UCSD-AML1 (cell line): ENCODE data around the gene IL9R.
"Not testable (repeated sequence)": the region's sequence is repeated elsewhere in the genome, so short reads cannot be mapped to it uniquely, and the experiment has no call there.

Experiments
- DNase-seq: peaks from one replicate; lab custom pipeline; 2025; ENCODE audit not compliant: unreplicated experiment; lab: John Stamatoyannopoulos, UW

The IL9R gene

GRCh38 chrX:155998761-155999510 lies 1.4 kb downstream of the IL9R start:
- DNase-seq: no peak

DNA sequence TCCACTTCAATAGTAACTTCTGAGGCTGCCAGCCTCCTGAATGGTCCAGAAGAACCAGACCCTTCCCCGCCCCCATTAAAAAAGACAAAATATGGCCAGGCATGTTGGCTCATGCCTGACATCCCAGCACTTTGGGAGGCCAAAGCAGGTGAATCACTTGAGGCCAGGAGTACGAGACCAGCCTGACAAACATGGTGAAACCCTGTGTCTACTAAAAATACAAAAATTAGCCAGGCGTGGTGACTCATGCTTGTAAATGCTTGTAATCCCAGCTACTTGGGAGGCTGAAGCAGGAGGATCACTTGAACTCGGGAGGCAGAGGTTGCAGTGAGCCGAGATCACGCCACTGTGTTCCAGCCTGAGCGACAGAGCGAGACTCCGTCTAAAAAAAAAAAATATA lies 2.3 kb downstream of the IL9R start:
- DNase-seq: not testable (repeated sequence)

DNA sequence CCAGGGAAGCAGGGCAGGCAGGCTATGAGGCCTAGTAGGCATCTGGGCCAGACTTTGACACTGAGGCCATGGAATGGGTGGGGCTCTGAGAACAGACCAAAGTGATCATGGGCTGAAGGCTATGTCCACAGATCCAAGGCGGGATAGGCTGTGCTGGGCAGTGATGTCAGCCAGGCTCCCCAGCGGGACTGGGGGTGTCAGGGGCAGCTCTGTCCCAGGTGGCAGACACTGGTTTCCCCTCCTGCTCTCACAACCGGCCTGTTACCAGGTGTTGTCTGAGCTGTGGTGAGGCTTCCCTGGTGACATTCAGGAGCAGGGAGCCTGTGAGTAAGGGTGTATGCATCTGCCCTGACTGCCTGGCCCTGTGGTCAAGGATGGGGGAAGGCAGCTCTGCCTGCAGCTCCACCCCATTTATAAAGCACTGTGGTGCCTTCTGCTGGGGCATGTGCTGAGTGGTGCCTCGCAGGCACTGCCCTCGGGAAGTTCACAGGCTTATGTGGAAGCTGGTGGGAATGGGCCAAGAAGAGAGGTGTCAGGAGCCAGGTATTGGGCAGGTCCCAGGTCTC lies 2.9 kb downstream of the IL9R start:
- DNase-seq: no peak

DNA sequence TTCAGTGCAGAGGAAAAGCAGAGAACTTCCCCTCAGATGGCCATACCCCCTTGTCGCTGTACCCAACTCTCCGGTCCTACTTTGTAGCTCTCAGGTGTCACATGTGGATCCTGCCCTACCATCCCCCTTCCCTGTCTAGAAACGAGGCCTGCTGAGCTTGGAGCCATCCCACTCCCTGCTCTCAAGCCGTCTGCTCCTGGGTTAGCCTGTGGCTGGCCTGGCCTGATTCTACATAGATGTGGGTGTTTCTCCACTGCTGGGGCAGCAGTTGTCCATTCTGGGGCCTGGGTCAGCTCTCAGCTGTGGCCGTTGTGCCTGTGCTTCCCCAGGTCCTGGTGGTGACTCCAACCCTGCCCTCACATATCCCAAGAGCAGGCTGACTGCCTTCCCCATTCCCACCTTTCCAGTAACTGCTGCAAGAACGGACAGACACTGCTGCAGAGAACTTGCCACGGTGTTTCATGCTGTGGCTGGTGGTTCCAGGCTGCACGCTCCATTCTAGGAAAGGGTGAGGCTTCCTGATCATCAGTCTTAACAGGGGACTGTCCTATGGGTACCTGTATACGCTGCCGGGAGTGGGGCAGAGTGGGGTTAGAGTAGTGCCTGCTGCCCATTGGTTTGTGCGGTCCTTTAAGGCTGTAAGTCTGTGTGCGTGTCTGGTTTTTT lies 3.6 kb downstream of the IL9R start:
- DNase-seq: no peak

DNA sequence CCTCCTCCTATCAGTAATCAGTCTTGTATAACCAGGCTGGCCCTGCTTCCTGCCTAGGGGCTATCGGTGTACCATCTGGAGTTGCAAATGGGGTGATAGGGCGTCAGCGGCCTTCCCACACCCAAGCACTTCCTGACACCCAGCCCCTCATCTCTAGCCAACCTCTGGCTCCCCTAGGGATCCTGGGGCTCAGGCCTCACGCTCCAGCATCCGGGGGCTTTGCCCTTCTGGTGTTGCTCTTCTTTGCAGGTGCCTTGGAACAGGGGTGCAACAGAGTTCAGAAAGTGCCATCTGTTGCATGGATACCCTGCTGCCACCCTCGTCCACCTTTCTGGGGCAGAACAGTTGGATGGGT lies 4.1 kb downstream of the IL9R start:
- no peak for DNase-seq

DNA sequence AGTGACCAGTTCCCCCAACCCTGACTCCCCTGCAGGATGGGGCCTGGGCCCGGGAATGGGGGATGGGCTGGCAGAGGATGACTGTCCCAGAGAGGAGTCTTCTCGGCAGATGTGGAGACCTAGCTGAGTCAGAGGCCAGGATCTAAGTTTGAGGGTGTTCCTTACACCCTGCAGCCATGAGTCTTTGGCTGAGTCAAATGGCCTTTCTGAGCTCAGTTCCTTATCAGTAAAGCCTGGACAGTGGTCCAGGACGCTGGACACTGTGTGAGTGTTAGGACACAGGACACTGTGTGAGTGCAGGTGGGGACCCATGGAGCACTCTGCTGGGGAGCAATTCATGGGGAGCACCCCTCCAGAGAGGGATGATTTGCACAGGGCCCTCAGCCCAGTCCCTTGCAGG lies 5.0 kb downstream of the IL9R start:
- no peak for DNase-seq

GRCh38 chrX:156003486-156004185 lies 6.1 kb downstream of the IL9R start:
- DNase-seq: no peak

- DNase-seq: no peak
These were observed 6.8 kb downstream of the IL9R start for GRCh38 chrX:156004256-156004655.

DNA sequence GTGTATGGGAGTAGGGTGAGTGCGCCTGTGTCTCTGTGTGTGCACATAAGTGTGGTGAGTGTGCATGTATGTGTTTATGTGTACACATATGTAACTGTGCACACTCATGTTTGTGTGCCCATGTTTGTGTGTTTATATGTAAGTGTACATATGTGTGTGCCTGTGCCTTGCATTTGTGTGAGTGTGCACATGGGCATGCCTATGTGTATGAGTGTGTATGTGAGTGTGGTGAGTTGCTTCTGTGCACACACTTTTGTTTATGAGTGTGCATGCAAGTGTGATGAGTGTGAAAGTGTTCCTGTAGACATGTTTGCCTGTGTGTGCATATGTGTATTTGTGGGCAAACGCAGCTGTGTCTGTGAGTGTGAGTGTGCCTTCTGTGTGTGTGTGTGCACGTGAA lies 7.2 kb downstream of the IL9R start:
- no peak for DNase-seq

DNA sequence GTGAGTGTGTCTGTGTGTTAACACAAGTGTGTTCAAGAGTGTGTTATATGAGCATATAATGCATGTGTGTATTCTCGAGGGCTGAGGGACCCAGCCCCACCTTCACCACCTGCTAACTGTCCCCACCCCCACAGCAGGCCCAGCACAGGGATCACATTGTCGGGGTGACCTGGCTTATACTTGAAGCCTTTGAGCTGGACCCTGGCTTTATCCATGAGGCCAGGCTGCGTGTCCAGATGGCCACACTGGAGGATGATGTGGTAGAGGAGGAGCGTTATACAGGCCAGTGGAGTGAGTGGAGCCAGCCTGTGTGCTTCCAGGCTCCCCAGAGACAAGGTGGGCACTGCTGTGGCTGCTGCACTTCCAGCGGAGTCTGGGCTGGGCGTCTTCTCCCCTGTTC lies 7.6 kb downstream of the IL9R start:
- DNase-seq: no peak

GRCh38 chrX:156006468-156006867 lies 9.0 kb downstream of the IL9R start:
- not testable (repeated sequence) for DNase-seq

- not testable (repeated sequence) for DNase-seq
These were observed 10.9 kb downstream of the IL9R start for GRCh38 chrX:156008379-156008778.

DNA sequence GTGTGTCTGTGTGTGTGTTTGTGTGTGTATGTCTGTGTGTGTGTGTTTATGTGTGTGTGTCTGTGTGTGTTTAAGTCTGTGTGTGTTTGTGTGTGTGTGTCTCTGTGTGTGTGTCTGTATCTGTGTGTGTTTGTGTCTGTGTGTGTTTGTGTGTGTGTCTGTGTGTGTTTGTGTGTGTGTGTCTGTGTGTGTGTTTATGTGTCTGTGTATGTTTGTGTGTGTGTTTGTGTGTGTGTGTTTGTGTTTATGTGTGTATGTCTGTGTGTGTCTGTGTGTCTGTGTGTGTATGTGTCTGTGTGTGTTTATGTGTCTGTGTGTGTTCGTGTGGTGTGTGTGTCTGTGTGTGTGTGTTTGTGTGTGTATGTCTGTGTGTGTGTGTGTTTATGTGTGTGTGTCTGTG lies 11.4 kb downstream of the IL9R start:
- no peak for DNase-seq

GRCh38 chrX:156009691-156010090 lies 12.2 kb downstream of the IL9R start:
- not testable (repeated sequence) for DNase-seq

- DNase-seq: not testable (repeated sequence)
These were observed 15.9 kb downstream of the IL9R start for GRCh38 chrX:156013286-156013953.

- not testable (repeated sequence) for DNase-seq
These were observed 22.4 kb downstream of the IL9R start for GRCh38 chrX:156019846-156020245.

- not testable (repeated sequence) for DNase-seq
These were observed 25.5 kb downstream of the IL9R start for GRCh38 chrX:156023002-156023401.

DNA sequence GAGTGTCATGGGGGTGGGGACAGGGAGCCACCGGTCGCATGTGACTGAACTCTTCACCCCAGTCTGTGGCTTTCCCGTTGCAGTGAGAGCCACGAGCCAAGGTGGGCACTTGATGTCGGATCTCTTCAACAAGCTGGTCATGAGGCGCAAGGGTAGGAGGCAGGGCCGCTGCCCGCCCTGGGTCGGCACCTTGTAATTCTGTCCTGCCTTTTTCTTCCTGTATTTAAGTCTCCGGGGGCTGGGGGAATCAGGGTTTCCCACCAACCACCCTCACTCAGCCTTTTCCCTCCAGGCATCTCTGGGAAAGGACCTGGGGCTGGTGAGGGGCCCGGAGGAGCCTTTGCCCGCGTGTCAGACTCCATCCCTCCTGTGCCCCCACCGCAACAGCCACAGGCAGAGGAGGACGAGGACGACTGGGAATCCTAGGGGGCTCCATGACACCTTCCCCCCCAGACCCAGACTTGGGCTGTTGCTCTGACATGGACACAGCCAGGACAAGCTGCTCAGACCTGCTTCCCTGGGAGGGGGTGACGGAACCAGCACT lies 27.5 kb downstream of the IL9R start:
- not testable (repeated sequence) for DNase-seq

DNA sequence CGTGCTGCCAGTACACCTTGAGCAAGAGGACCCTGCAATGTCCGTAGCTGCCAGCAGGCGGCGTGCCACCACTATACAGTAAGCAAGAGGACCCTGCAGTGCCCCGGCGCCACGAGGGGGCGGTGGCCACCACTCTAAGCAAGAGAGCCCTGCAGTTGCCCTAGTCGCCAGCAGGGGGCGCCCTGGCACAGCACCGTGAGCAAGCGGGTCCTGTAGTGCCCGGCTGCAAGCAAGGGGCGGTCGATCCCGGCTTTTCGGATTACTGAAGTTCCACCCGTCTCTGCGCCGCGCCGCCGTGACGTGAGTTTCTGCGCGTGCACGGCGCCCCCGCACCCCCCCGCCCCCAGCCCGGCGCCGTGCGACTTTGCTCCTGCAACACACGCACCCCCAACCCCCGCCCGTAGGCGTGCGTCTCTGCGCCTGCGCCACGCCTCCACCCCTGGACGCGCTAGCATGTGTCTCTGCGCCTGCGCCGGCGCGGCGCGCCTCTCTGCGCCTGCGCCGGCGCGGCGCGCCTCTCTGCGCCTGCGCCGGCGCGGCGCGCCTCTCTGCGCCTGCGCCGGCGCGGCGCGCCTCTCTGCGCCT lies 31.2 kb downstream of the IL9R start:
- not testable (repeated sequence) for DNase-seq

GRCh38 chrX:156029296-156029695 lies 31.8 kb downstream of the IL9R start:
- DNase-seq: not testable (repeated sequence)
